Measurements from ENCODE around the gene HHIPL1.

HHIPL1 gene

GRCh38 chr14:99644723-99645544, at the start of gene HHIPL1:
Gene HHIPL1, plus strand, starts transcription at chr14:99645129. Its CDS starts 79 bp downstream, at chr14:99645208.
- no peak for TF ChIP-seq CTCF (IDR thresholded peaks at IDR 0.05)

- no peak for TF ChIP-seq CTCF (IDR thresholded peaks at IDR 0.05)
Measured at GRCh38 chr14:99595524-99595923, 49.4 kb upstream of the HHIPL1 start.

DNA sequence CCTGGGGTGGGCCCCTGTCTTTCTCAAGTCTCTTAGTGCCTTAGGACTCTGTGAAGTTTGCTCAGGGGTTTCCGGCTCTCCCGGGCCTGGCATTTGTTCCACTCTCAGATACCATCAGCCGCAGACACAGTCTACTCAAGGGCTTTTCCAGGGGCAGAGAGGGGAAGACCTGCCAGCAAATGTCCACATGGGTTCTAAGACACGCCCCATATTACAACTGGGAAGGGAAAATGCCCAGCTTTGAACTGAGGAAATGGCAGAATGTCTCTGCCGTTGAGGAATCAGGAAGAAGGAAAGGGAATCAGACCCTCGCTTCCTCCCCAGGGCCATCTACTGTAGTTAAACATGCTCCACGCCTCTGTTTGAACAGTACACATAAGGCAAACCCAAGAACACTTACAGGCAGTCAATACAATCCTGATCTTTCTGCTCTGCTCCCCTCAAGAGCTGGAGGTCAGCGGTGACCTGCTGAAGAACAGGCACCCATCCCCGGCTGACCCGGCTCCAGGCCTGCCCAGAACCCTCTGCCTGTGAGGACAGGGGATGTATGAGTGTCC, 48.8 kb upstream of the HHIPL1 start:
- no peak for TF ChIP-seq CTCF (IDR thresholded peaks at IDR 0.05)

DNA sequence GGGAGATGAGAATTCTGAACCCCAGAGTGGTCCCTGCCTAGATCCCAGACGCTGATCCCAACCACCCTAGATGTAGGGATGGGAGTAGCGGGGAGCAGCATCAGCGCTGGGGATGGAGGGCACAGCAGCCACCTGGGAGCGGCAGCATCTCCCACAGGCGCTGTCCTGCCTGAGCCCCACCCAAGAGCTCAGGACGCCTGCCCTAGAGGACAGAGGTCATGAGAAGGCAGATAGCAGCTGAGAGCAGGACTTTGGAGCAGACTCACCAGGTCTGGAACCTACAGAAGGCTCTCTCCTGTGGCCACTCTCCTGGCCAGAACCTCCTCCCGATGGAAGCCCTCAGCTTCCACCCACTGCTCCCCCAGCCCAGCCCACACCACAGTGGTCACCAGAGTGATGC, 48.2 kb upstream of the HHIPL1 start:
- no peak for TF ChIP-seq CTCF (IDR thresholded peaks at IDR 0.05)

DNA sequence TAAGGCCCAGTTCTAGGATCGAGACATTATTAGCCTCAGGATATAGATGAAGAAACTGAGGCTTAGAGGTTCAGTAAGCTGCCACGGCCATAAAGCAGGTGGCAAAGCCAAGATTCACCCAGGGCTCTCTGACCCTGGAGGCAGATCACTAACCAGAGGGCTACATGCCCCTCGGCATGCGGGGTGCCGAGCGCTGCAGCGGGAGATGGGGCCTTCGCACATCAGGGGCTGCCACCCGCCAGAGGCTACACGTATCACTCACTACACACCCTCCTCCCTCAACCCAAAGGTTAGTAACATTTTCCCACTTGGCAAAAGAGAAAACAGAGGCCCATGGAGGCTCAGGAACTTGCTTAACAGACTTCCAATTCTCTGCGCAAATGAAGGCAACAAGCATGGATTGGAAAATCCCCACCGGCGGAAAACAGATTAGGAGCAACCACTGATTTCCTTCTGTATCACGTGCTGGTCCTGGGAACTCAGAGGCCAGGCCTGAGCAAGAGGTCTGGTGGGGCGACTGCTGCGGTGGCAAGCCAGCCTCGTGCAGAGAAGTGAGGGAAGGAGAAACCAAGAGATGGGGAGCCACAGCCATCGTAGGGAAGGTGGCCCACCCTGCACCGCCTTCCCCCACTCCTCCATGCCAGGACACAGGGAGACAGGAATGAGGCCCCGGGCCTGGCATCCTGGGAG, 46.9 kb upstream of the HHIPL1 start:
- no peak for TF ChIP-seq CTCF (IDR thresholded peaks at IDR 0.05)

GRCh38 chr14:99598774-99599173, 46.2 kb upstream of the HHIPL1 start:
- no peak for TF ChIP-seq CTCF (IDR thresholded peaks at IDR 0.05)

- TF ChIP-seq CTCF (IDR thresholded peaks at IDR 0.05), result no peak
Measured at GRCh38 chr14:99599393-99599792, 45.5 kb upstream of the HHIPL1 start.
